NCI-H446 treated with DMSO at 0.1 percent for 48 hours (cell line): Measurements from ENCODE around the gene GFRA1.
"Not testable (repeated sequence)": the region's sequence is repeated elsewhere in the genome, so short reads cannot be mapped to it uniquely, and the experiment has no call there.

ENCODE experiments used
- DNase-seq: peaks from one replicate; lab custom pipeline; 2025; lab: John Stamatoyannopoulos, UW

GFRA1 gene

GRCh38 chr10:116063107-116063506, 209.9 kb downstream of the GFRA1 start:
- no peak for DNase-seq

- no peak for DNase-seq
Observed at GRCh38 chr10:116060864-116061263, 212.1 kb downstream of the GFRA1 start.

DNA sequence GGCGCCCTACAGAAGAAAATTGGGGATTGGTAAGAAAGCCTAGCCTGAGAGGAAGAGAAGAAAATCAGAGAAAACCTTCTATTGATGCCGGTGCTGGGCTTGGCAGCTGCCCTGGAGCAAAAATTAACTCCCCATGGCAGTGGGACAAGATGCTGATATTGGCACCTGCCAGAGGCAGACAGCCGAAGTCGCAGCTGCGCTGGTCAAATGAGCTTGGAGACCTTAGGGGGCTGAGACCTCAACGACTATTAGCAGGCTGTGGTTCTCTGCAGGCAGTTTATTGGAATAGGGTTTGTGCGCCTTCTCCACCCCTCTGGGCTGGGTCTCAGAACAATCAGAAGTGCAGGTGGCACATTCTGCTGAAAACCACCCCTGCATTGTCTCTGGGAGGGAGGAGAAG, 213.7 kb downstream of the GFRA1 start:
- DNase-seq = no peak

- no peak for DNase-seq
Observed at GRCh38 chr10:116056445-116057293, 216.3 kb downstream of the GFRA1 start.

GRCh38 chr10:116055917-116056252, 217.1 kb downstream of the GFRA1 start:
- no peak for DNase-seq

GRCh38 chr10:116055252-116055916, 217.6 kb downstream of the GFRA1 start:
- no peak for DNase-seq

GRCh38 chr10:116053910-116054309, 219.1 kb downstream of the GFRA1 start:
- DNase-seq = no peak

GRCh38 chr10:116053009-116053730, 219.8 kb downstream of the GFRA1 start:
- DNase-seq = not testable (repeated sequence)

DNA sequence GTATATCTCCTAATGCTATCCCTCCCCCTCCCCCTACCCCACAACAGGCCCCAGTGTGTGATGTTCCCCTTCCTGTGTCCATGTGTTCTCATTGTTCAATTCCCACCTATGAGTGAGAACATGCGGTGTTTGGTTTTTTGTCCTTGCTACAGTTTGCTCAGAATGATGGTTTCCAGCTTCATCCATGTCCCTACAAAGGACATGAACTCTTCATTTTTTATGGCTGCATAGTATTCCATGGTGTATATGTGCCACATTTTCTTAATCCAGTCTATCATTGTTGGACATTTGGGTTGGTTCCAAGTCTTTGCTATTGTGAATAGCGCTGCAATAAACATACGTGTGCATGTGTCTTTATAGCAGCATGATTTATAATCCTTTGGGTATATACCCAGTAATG, 220.5 kb downstream of the GFRA1 start:
- not testable (repeated sequence) for DNase-seq

DNA sequence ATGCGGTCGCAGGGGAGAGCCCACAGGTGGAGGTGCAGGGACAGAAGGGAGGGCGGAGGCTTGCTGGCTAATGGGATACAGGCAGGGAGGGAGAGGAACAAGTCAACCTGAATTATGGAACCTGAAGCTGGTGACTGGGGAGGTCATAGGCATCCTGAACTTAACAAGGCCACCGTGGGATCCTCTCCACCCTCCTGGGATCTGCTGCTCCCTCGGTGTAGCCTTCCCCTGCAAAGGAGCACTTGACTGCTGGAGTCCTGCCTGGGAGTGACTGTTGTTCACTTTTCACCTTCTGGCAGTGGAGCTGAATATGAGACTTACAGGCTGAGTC, 223.1 kb downstream of the GFRA1 start:
- no peak for DNase-seq

DNA sequence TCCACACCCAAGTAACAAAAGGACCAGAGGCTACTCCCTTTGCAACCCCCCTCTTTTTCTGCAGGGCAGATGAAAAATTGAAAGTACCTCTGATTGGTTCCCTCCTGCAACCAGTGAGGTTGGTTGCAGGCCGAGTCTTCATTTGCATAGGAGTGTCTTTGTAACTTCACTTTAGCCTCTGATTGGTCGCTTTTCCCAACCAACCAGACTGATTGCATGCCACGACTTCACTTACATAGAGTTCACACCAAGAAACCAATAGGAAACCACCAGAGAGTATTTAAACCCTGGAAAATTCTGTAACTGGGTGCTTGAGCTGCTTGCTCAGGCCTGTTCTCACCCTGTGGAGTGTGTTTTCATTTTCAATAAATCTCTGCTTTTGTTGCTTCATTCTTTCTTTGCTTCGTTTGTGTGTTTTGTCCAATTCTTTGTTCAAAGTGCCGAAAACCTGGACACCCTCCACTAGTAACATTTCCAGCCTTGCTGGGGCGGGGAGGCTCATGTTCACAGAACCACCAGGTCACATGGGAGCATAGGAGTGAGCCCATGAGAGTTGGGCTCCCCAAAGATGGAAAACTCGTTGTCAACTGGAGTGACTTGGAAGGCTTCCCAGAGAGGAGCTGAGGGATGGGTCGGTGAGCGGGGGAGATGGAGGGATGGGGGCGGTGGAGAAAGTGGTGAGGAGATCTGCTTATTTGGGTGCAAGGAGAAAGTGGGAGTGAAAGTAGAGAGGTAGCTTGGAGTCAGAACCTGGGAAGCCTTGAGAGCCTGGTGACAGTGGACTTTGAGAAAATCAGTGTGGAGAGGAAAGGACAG, 223.6 kb downstream of the GFRA1 start:
- DNase-seq = no peak

GRCh38 chr10:116045366-116046356, 227.3 kb downstream of the GFRA1 start:
- DNase-seq = no peak

GRCh38 chr10:116044801-116045248, 228.2 kb downstream of the GFRA1 start:
- DNase-seq = no peak

DNA sequence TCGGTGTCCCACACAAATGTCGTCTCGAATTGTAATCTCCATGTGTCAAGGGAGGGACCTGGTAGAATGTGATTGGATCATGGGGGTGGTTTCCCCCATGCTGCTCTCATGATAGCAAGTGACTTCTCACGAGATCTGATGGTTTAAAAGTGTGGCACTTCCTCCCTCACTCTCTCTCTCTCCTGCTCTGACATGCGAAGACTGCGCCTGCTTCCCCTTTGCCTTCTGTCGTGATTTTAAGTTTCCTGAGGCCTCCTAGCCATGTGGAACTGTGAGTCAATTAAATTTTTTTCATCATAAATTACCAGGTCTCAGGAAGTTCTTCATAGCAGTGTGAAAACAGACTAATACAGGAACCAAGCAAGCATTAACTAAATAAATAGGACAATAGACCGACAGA, 229.1 kb downstream of the GFRA1 start:
- DNase-seq = no peak

DNA sequence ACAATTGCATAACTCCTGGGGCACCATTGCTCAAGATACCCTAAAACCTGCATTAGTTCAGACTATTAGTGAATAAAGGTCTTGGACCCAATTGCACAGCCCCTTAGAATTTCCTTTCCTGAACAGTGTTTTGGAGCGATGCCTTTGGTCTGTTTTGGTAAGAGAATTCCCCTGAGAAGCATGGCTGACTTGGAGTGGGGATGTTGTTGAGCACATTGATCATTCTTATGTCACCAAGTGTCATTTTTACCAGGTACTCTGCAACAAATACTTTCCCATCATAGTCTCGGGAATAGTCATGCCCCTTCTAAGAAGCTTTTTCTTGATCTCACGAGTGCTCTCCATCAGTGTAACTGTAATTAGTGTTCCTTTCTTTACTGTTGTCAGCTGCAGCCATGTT, 229.7 kb downstream of the GFRA1 start:
- DNase-seq = no peak

DNA sequence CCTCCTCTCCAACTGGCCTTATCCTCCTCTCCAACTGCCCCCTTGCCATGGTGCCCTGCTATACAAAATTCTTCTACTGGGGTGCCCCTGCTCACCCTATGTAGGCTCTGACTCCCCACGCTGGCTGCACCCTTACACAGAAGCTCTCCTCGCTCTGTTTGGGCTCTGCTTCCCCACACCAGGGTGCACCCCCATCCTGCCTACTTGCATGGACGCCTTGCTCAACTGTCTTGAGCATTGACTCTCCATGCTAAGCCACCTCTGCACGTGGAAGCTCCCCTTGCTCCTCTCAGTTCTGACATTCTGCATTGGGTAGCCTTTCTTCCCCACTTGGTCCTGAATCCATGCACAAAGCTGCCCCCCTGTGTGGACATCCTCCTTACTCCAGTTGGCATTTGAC, 231.1 kb downstream of the GFRA1 start:
- no peak for DNase-seq

DNA sequence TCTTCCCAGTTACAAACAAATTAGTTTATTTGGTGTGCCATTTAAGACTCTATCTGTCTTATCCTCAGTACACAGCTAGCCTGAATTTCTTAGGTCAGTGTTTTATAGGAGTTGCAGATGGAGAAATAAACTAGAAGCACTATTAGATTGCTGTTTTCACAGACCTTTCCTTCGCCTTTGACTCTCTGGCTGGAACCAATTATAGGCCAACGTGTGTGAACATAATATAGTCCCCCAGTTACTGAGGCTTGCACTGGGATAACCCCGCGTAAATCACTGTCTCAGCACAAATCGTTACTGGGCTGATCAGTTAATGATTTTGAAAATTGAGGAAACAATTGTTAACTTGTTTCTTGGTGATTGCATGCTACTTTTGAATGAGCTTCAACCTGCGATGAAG, 233.4 kb downstream of the GFRA1 start:
- DNase-seq = no peak

GRCh38 chr10:116038259-116038658, 234.7 kb downstream of the GFRA1 start:
- no peak for DNase-seq

- DNase-seq = not testable (repeated sequence)
Observed at GRCh38 chr10:116035406-116035805, 237.6 kb downstream of the GFRA1 start.

DNA sequence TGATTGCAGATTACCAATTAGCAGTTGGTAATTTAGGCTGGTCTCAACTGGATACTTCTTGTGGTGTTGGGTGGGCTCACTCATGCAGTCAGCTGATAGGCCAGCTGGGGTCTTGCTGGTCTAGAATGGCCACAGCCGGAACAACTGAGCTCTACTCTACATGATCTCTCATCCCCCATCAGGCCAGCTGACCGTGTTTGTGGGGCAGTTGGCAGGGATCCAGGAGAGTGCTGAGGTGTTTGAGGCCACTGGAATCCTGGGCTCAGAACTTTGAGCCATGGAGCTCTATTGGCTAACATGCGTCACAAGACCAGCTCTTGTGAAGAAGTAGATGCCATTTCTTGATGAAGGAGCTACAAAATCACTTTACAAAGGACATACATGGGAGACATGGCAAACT, 242.4 kb downstream of the GFRA1 start:
- no peak for DNase-seq

DNA sequence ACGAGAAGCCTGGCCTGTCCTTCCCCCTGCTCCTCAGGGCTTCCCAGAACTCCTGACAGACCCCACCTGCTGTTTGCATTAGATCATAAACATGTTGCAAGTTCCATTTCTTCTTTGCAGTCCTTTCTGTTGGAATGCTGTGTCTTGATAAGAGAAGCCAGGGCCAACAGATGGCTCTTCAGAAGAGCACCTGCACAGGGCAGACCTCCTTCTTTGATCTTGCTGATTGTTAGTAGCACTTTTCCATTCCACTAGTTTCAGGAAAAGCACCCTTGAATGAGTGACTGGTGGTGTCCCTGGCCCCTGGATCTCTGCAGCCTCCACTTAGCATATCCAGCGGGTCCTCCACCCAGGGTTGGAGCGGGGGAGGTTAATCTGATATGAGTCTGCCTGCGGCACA, 243.2 kb downstream of the GFRA1 start:
- DNase-seq = no peak
